GM19193 (cell line): ENCODE results near the gene MTMR6.

Experiments used
- POLR2A ChIP-seq: IDR thresholded peaks from 4 replicates; pipeline ENCODE4 v1.6.1; 2011; ENCODE audit not compliant: insufficient read depth, insufficient read length; ENCODE audit errors: extremely low read depth

MTMR6 gene

GRCh38 chr13:25242956-25243355 lies 44.3 kb downstream of the MTMR6 start:
- TF ChIP-seq POLR2A = no peak

GRCh38 chr13:25241007-25241406 lies 46.3 kb downstream of the MTMR6 start:
- no peak for TF ChIP-seq POLR2A

GRCh38 chr13:25237083-25237482 lies 50.2 kb downstream of the MTMR6 start:
- TF ChIP-seq POLR2A = no peak

- no peak for TF ChIP-seq POLR2A
Observed at GRCh38 chr13:25233861-25234260, 53.4 kb downstream of the MTMR6 start.

- TF ChIP-seq POLR2A = no peak
Observed at GRCh38 chr13:25232937-25233515, 54.3 kb downstream of the MTMR6 start.

GRCh38 chr13:25231517-25231916 lies 55.8 kb downstream of the MTMR6 start:
- TF ChIP-seq POLR2A = no peak

GRCh38 chr13:25227690-25228089 lies 59.6 kb downstream of the MTMR6 start:
- no peak for TF ChIP-seq POLR2A

- TF ChIP-seq POLR2A = no peak
Observed at GRCh38 chr13:25225970-25226369, 61.3 kb downstream of the MTMR6 start.

GRCh38 chr13:25224151-25224550 lies 63.1 kb downstream of the MTMR6 start:
- TF ChIP-seq POLR2A = no peak

GRCh38 chr13:25222740-25223139 lies 64.5 kb downstream of the MTMR6 start:
- TF ChIP-seq POLR2A = no peak

- no peak for TF ChIP-seq POLR2A
Observed at GRCh38 chr13:25218019-25218418, 69.3 kb downstream of the MTMR6 start.

GRCh38 chr13:25217023-25217885 lies 70.0 kb downstream of the MTMR6 start:
- TF ChIP-seq POLR2A = no peak

GRCh38 chr13:25215253-25215575 lies 72.1 kb downstream of the MTMR6 start:
- no peak for TF ChIP-seq POLR2A

GRCh38 chr13:25214491-25215252 lies 72.6 kb downstream of the MTMR6 start:
- TF ChIP-seq POLR2A = no peak

- no peak for TF ChIP-seq POLR2A
Observed at GRCh38 chr13:25213715-25214114, 73.6 kb downstream of the MTMR6 start.
